D721Med (cell line): ENCODE results near the gene KRTAP12-1.

ENCODE experiments used
- DNase-seq: peaks from one replicate; pipeline ENCODE4 v3.0.0; 2011; ENCODE audit warnings: low spot score; ENCODE audit not compliant: insufficient read length
- FAIRE-seq: peaks from 2 replicates; lab custom pipeline; 2011; peaks lifted over from hg19 to GRCh38; lab: Jason Lieb, UNC
- TF ChIP-seq, protein P1 (sequence below): IDR thresholded peaks from 2 replicates; pipeline ENCODE4 v1.5.1; 2012; ENCODE audit warnings: mild to moderate bottlenecking, control low read depth; ENCODE audit not compliant: insufficient read depth; ENCODE audit errors: missing control alignments

KRTAP12-1 gene

DNA sequence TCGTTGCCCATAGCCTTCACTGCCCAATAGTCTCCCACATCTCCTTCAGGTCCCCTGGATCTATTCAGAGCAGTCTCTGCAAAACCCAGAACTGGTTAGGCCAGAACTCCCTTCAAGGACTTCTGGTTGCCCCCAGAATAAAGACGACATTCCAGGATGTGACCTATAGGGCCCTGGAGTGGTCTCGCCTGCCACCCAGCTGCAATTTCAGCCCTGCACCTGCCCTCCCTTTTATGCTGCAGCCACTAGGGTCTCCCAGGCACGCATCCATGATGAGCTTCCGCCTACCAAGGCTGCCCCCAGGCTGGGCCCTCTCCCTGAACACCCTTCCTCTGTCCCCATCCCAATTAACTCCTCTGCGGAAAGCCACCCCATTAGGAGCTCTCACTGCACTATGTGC, 36.6 kb upstream of the KRTAP12-1 start:
- FAIRE-seq (no peak), DNase-seq (no peak)
- TF ChIP-seq, protein P1, sequence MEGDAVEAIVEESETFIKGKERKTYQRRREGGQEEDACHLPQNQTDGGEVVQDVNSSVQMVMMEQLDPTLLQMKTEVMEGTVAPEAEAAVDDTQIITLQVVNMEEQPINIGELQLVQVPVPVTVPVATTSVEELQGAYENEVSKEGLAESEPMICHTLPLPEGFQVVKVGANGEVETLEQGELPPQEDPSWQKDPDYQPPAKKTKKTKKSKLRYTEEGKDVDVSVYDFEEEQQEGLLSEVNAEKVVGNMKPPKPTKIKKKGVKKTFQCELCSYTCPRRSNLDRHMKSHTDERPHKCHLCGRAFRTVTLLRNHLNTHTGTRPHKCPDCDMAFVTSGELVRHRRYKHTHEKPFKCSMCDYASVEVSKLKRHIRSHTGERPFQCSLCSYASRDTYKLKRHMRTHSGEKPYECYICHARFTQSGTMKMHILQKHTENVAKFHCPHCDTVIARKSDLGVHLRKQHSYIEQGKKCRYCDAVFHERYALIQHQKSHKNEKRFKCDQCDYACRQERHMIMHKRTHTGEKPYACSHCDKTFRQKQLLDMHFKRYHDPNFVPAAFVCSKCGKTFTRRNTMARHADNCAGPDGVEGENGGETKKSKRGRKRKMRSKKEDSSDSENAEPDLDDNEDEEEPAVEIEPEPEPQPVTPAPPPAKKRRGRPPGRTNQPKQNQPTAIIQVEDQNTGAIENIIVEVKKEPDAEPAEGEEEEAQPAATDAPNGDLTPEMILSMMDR: no peak

DNA sequence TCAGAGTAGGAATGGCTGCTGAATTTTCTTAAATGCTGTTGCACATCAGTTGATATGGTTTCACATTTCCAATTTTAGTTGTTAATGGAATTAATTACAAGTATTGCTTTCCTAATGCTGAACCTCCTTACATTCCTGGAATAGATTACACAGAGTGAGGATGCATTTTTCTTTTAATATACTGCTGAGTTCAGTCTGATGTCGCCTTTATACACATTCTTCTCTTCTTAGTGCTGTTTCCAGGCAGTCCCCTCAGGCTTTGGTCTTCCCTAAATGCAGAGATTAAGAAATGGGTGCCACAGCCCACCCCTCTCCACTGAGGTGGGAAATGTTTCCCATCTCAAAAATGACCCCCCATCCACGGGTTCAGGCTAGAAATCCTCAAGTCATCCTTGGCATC, 36.1 kb upstream of the KRTAP12-1 start:
- FAIRE-seq: no peak
- TF ChIP-seq, protein P1: no peak

DNA sequence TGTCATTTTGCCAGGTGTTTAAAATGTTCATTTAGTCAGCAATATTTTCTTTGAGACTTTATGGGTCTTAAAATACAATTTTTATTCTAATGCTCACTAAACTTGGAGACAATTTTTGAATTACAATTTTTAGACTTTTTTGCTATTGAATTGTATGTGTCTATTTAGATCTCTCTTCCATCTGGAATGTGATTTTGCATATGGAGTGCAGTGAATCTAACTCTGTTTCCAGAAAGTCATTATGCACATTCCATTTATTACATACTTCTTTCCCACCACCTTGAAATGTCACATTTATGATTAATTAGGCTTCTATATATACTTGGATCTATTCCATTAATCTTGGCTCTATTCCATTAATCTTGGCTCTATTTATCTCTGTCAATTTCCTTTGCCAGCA, 35.0 kb upstream of the KRTAP12-1 start:
- FAIRE-seq: no peak
- TF ChIP-seq, protein P1: no peak
- no peak for DNase-seq

More for the DNA sequence above, 36.1 kb upstream of the KRTAP12-1 start:
- no peak for DNase-seq

DNA sequence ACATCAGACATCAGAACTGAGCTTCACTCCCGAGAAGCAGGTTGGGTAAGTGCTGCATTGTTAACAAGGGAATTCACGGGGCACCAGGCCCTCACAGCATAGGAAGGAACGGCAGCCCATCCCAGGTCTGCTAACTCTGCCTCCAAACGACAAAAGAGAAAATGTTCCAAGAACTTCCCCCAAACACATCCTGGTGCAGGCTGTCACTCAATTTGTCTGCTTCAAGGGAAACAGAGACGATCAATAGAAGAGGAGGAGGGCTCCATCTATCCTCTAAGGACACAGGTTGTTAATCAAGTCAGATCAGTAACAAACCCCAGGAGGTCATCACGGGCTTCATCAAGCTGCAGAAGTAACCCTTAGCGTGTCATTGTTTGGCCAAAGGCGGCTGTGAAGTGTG, 32.9 kb upstream of the KRTAP12-1 start:
- DNase-seq (no peak), FAIRE-seq (no peak)
- TF ChIP-seq, protein P1: no peak

DNA sequence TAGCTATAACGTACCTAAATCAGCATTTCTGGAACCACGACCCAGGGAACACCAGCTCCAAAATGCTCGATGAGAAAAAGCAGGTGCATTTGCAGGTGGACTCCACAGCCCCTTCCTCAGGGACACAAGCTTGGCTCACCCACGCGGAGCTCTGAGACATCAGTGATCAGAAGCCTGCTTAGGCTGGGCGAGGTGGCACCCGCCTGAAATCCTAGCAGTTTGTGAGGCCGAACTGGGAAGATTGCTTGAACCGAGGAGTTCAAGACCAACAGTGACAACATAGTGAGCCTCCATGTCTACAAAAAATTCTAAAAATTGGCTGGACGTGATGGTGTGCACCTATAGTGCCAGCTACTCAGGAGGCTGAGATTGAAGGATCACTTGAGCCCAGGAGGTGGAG, 31.9 kb upstream of the KRTAP12-1 start:
- TF ChIP-seq, protein P1: no peak
- DNase-seq (no peak), FAIRE-seq (no peak)

DNA sequence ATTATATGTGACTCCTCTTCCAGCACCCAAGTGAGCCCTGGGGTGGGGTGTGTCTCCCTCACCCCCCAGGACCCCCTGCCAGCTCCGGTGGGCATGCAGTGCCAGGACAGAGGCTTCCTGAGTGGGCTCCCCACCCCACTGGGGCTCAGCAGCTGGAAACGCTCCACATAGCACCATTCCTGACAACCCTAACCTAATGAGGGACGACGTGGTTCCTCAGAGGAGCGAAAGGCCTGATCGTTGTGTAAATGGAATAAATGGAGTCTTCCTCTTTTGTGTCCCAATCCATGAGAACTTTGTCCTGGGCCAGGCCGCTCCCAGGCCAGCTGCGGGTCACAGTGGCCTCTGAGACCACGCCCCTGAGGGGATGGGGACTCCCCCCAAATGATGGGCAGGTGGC, 31.2 kb upstream of the KRTAP12-1 start:
- DNase-seq (no peak), FAIRE-seq (no peak)
- TF ChIP-seq, protein P1: no peak

DNA sequence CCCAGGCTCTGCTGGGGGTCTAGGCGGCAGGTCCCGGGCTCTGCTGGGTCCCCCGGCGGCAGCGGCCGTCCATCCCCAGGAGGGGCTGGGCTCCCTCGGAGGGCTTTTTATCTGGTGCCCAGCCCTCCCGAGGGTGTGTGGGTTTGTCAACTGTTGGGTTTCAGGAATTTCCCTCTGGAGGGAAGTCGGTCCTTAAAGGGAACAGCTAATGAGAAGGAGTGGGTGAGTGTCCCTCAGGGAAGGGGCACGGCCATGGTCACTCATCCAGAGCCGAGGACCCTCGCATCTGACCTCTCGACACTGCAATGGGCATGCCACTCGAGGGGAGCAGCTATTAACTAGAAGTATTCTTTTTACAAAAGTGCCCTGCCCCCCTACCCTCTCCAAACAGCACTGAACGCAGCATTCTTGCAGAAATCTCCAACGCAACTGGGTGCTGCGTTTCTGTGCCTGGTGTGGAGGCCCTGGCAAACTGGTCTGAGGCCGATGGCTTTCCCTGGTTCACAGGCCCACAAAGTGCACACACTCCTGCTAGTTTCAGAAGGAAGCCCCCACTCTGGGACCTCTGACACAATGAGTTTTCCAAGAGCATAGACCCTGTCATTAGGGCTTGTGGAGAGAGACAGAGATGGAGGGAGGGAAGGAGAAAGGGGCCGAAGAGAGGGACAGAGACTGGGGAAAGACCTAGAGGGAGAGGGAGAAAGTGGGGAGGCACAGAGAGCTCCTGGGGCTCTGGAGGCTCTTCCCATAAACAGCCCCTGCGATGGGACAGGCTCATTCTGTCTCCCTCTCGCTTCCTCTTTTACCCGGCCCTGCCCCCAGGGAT, 30.5 kb upstream of the KRTAP12-1 start:
- TF ChIP-seq, protein P1: no peak
- FAIRE-seq: no peak
- no peak for DNase-seq
